ENCODE results near the gene HOTAIR. TPM values are rescaled to one million over a fixed set of nuclear protein-coding genes. Genes with fewer than 3 reads are reported as not detected.

Gene HOTAIR
- total RNA-seq, 1 donor from 2014 or later: not detected

DNA sequence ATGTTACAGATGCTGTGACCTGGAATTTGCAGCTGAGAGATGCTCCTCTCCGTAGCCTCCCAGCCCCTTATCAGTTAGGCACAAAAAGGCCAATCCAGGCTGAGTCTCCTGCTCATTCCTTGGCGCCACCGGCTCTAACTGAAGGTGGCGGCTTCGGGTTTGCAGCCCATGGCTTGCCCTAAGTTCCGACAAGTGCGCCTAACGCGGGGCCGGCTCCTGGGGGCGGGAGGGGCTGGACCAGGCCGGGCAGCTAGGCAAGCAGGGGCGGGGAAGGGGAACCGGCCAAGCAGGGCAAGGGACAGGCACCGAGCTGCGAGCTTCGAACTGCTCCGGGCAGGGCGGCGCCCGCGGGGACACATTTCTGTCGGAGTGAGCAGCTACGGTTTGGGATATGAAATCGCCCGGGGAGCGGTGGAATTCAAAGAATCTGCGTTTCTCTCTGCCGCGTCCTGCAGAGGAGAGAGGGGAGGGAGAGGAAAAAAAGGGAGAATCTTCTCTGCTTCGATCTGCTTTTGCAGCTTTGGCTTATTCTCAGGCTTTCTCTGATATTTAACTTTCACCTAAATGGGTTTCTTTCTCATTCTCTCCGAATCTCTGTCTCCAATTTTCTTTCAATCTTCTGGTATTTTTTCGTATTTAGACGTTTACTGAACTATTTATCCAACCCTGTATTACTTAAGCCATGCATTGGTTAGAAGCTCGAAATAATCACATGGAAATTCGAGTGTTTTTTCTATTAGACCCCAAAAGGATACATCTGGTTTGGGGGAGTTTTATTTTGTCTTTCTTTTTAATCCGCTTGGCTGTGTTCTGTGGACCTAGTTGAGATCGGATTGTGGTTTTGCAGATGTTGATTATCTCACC, 21.7 kb downstream of the HOTAIR start:
- no peak for DNase-seq (ENCODE audit: low spot score)
- intact Hi-C loops (cut with DNase I): no loop called here

DNA sequence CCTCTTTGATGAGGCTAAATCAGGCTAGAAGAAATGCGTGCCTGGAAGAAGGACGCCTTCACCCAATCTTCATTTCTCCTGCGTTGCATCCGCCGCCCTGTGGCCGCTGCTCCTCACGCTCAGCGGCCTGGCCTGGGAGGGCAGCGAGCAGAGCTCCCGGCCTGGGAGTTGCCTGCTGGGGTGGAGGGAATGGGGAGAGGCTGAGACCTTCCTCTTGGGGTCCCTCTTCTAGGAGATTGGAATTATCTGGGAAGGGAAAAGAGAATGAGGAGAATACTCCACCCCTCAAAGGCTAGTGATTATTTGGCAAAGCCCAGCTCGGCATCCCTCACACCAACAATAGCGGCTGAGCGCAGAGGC, 22.4 kb downstream of the HOTAIR start:
- intact Hi-C loops (cut with DNase I): no loop called here
- DNase-seq (ENCODE audit: low spot score): no peak

DNA sequence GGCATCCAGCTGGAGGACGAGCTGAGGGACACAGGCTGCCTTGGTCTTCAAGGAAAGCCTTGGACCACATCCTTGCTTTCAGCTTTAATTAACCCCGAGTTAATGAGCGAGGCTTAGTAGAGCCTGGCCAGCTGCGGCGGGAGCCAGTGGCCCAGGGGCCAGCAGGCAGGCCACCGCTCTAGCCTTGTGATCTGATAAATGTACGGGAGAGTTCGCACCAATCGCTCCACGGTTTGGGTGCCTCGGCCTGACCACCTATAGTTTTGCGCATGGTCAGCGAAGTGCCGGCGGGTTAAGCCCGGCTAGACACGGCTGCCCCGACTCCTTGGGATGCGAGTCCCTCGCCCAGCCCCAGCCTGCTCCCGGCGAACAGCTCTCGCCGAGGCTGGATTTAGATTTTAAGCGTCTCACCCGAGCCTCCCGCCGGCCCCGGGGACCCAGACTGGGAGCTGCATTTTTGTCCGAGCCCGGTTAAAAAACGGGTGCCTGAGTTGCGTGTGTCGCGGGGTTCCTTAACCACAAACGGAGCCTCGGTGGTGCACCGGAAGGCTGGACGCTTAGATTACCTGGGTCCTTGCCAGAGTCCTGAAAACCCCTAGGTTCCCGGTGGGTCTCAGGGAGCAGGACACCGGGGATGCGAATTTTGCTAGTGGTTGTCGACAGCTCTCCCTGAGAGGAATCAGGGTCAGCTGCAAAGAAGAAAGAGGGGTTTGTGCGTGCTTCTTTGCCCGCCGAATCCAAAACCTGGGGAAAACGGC, 23.0 kb downstream of the HOTAIR start:
- DNase-seq (ENCODE audit: low spot score): no peak
- intact Hi-C loops (cut with DNase I): no loop called here

DNA sequence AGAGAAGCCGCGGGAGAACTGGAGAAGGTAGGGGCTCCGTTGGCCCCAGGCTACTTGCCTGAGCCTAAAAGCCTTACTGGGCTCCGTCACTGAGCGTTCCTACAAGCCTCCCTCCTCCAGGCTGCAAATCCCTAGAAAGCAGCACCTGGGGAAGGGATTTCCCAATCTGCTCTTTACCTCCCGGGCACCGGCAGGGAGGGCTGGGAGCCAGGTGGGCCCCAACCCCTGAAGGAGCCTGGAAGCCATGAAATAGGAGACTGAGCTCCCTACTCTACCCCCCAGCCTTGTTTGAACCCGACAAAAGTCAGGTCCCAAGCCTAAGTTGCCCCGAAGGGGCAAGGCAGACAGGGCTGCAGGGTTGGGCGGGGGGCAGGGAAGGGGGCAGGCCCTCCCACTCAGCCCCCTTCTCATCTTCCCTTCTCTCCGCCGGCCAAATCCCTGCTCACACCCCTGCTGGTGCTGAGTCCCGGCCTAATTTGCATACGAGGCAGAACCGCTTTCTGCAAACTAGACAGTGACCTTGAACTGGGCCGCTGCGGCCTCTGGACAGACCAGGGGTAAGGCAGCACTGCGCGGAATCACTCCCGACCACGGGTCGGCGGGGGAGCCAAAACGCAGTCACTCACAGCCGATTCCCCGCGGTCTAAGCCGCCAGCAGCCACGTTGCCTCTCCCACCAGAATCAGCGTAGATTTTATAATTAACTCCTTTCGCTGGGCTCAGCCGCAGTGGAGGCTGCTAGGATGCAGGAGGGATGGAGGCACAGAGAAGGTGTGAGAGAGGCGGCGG, 23.8 kb downstream of the HOTAIR start:
- DNase-seq (ENCODE audit: low spot score): no peak
- intact Hi-C loops (cut with DNase I): no loop called here

DNA sequence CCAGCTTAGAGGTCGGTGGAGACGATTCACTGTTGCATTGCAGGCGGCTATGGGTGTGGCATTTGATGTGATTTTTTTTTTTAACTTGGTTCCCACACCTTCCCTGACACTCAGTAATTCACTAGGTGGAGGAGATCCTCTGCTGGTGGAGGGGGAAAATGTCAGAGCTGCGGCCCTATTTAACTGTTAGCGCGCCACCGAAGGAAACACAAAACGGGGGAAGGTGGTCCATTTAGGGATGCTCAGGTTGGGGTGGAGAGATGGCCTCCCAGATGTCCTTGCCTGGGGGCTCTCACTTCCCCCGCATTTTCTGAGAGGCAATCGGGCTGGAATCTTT, 24.3 kb downstream of the HOTAIR start:
- intact Hi-C loops (cut with DNase I): no loop called here
- DNase-seq (ENCODE audit: low spot score): no peak

DNA sequence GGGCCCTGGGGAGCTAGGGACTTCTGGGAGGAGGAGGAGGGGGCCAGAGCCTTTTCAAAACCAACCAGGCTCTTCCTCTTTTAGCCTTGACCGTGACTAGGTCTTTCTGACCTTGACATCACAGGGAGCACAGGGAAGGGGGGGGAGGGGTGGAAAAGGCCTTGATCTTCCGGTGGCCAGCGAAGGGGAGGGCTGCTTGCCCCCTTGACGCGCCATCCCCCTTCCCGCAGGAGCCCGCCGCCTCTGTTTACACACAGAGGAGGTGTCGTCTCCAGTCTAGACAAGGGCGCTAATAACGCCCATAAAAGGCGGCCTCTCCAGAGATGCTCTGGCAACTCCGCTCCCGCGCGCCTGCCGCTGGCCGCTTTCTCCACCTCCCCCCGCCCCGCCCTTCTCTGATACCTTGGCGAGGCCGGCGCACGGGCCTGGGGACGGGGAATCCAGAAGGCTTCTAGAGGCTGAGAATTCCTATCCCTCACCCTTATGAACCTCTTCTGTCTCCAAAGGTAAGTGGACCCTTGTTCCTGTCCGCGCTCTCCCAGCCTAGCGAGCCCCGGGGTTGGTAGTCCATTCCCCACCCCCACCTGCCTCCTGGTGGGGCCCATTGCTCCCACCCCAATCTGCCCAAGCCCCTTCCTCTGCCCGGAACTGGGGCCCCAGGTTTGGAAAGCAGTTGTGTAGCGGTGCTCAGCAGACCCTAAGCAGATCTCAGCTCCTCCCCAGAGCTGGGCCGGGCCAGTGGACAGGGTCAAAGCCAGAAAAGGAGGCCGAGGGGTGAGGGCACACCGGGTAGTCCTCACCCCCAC, 24.9 kb downstream of the HOTAIR start:
- no peak for DNase-seq (ENCODE audit: low spot score)
- intact Hi-C loops (cut with DNase I): no loop called here

DNA sequence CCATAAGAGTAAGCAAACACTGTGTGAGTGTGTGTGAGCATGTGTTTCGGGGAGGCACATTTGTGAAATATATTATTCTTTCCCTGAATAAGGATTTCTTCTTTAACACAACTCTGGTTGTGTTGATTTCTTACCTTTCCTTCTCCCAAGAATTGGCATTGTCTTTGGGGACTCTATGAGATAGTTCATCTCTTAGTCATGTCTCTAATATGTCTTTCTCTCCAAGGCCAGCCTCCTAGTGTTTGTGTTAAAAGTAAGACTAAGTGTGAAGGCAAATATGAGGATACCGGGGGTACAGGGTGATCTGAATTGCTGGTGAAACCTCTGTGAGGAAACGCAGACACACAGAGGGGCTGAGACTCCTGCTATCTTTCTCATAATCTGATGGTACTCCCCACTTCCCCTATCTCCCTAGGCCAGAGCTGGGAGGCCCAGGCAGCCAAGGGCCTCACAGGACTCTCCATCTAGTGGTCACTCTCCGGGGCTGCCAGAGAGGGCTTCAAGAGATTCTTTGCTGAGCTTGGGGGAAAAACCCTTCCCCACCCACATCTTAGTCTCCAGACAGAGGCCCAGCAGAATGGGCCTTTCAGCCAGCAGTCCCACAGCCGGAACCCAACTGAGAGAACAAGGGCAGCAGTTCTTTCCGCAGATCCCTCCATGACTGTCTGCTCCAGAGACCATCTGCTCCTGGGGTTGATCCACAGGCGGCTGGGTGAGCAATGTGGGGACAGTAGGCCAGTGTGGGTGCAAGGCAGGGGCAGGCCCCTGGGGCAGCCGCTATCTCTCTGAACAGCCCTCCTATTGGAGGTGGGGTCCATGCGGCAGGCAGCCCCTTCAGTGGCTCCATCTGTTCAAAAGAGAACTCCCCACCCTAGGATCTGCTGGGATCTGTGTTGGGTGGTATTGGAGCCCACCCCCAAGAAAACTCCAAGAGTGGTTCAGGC, 25.8 kb downstream of the HOTAIR start:
- DNase-seq (ENCODE audit: low spot score): no peak
- intact Hi-C loops (cut with DNase I): no loop called here

DNA sequence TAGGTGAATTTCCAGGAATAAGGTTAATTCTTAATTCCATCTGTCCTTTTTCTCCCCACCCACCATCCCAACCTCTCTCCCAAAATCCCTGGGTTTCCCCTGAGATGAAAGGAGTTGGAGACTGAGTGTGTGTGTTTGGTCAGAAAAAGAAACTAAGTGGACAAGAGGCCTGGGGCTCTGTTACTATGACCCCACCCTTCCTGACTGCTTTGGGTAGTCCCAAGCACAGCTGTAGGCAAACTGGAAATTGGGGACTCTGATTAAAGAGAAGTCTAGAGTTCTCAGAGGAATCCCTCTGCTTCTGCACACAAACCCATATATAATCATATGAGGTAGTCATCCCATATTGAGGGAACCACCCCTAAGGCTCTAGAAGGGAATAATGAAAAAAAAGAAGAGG, 27.0 kb downstream of the HOTAIR start:
- DNase-seq (ENCODE audit: low spot score): no peak
- intact Hi-C loops (cut with DNase I): no loop called here

DNA sequence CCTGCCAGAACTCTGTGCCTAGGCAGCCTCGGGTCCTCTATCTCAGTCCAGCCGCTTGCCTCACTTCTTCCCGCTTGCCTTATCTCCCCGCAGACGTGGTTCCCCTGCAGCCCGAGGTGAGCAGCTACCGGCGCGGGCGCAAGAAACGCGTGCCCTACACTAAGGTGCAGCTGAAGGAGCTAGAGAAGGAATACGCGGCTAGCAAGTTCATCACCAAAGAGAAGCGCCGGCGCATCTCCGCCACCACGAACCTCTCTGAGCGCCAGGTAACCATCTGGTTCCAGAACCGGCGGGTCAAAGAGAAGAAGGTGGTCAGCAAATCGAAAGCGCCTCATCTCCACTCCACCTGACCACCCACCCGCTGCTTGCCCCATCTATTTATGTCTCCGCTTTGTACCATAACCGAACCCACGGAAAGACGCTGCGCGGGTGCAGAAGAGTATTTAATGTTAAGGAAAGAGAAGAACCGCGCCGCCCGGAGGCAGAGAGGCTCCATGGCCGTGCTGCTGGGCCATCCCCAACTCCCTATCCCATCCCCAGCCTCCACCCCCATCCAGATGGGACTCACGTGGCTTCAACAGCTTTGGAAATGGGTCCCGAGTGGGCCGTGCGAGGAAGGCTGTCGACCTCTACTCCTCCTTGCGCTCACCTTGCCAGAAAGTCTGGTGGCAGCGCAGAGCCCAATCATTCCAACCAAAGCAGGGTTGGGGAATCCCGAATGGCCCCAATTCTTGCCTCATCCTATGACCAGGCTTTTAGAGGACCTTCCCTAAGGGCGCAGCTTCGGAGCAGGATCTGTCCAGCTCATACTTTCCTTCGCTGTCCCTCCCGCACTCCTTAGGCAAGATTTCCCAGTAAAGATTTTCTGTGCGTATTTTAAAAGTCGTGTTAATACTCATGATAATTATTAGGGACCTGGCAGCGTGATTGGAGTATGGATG, 29.6 kb downstream of the HOTAIR start:
- DNase-seq (ENCODE audit: low spot score): no peak

DNA sequence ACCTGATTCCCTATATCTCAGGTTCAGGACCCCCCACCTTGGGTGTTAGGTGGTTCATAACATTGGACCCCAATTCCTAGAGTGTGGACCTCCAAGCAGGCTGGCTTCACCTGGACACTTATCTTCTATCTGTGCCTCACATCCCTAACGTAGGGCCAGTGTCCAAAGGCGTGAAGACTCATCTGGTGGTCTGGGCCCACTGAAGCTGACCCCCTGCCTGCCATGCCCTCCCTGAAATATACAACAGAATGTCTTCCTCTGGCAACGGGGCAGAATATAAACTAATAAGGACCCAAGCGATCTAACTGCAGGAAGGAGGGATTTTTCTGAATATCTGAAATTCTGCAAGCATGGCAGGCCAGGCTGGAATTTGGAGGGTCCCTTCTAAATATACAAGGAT, 30.5 kb downstream of the HOTAIR start:
- intact Hi-C loops (cut with DNase I): no loop called here

More for the DNA sequence above, 29.6 kb downstream of the HOTAIR start:
- intact Hi-C loops (cut with DNase I): no loop called here

DNA sequence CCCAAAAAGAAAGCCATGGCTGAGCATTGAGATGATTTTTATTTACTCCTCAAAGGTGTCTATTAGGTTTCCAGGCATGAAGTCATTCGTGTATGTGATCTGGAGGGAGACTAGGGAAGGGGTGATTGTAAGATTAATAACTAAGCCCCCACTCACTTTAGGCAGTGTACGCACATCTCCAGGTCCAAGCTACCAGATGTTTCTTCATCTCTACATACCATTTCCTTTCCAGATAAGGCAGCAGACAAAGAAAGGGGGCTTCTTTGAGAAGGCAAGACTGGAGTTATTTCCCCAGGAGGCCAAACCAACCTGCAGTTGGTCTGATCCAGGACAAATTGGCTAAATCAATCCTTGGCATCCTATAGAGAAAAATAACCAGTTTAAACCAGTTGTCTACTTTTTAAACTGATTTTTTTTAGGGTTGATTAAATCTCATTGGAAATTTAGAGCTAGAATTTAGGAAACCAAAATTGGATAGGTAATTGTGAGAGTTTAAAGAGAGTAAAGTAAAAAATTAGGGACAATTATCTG, 32.2 kb downstream of the HOTAIR start:
- intact Hi-C loops (cut with DNase I): no loop called here
- no peak for DNase-seq (ENCODE audit: low spot score)

More for the DNA sequence above, 30.5 kb downstream of the HOTAIR start:
- DNase-seq (ENCODE audit: low spot score): no peak

DNA sequence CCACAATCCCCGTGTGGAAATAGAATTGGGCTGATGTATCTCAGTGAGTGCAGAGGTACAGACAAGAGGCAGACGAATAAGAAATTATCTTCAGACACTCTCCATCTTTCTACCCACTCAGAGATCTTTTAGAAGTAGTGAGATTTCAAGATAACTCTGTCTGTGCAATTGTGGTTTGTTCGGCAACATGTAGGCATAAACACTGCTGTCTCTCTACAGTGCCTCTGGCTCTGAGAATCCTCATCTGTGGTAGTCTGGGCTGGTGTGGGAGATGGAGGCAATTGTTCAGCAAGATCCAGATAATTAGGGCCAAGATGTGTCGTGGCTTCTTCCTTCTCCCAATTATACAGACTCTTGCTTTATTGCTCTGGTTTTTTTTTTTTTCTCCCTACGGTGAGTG, 33.0 kb downstream of the HOTAIR start:
- intact Hi-C loops (cut with DNase I): no loop called here
- no peak for DNase-seq (ENCODE audit: low spot score)

DNA sequence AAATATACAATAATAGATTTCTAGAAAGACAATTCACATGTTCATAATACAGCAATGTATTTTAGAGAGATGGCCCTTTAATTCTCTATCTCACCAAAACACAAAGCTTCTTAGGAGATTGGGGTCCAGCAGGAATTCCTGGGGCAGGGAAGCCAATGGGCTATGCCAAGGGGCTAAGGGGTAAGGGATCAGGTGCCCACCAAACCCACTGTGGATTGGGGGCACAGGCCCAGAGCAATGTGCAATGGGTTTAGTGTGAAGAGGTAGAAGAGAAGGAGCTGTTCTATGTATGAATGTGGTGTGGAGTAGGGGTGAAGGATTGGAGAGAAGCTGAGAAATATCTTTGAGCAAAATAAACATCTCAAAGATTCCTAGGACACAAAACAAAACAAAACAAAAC, 33.6 kb downstream of the HOTAIR start:
- intact Hi-C loops (cut with DNase I): no loop called here
- DNase-seq (ENCODE audit: low spot score): no peak

DNA sequence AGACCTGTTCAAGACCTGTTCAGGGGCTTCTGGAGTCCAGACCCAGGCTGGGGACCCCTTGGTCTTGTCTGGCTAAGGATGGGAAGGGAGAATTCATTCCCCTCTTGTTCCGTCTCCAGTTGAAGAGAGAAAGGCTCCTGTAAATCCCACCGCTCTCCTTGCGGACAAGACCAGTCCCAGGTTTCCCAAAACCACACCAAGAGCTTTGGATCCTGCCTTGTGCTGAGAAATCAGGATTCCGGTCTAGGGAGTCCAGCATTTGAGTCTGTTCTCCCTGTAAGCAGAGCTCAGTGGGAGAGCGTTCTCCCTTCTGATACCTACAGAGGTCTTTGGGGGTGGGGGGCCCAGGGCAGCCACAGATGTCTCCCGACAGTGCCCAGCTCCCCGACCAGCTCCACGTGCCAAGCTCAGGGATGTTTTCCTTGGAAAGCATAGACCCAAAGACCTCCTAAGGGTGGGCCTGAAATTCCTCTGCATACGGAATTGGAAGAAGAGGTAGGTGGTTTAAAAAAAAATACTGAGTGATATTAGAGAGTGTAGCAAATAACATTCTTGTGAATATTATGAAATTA, 34.2 kb downstream of the HOTAIR start:
- DNase-seq (ENCODE audit: low spot score): no peak
- intact Hi-C loops (cut with DNase I): no loop called here

DNA sequence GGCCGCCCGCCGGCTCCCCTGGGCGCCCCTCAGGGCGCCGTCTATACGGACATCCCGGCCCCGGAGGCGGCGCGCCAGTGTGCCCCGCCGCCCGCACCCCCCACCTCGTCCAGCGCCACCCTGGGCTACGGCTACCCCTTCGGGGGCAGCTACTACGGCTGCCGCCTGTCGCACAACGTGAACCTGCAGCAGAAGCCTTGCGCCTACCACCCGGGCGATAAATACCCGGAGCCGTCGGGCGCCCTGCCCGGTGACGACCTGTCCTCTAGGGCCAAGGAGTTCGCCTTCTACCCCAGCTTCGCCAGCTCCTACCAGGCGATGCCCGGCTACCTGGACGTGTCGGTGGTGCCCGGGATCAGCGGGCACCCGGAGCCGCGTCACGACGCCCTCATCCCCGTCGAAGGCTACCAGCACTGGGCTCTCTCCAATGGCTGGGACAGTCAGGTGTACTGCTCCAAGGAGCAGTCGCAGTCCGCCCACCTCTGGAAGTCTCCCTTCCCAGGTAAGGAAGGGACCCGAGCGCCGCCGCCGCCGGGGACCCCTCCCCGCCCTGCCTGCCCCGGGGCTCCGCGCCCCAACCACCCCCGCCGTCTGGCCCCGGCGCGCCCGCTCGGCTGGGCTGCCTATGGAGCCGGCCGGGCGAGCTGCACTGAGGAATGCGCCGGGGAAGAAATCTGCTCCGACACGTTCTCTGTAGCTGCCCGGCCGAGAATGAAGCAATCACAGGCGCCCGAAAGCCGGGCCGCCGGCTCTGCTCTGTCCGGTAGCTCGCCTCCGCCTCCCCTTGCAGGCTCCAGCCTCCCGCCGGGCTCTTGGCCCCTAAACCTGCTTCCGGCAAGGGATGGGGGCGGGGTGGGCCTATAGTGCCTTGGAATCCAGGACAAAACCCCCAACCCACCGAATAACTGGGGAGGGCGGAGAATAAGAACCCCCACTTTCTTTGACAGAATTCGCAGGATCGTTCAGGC, 35.3 kb downstream of the HOTAIR start:
- intact Hi-C loops (cut with DNase I): no loop called here

More for the DNA sequence above, 35.3 kb downstream of the HOTAIR start:
- DNase-seq (ENCODE audit: low spot score): no peak
